ENCODE measurements around the gene MRPS34.

MRPS34 gene

GRCh38 chr16:1771188-1771863, 1.6 kb downstream of the MRPS34 start, which contains the start of gene NME3:
Gene NME3, minus strand, starts transcription at chr16:1771543. Its CDS starts 9 bp downstream, at chr16:1771534.
- peak; percentile 52 to 56 for DNase-seq (ENCODE audit: low read depth in 2 of 2, low spot score in 1 of 2)

- no peak for DNase-seq (ENCODE audit: low read depth in 2 of 2, low spot score in 1 of 2)
These were observed 2.4 kb downstream of the MRPS34 start for GRCh38 chr16:1770328-1771187.

- no peak for DNase-seq (ENCODE audit: low read depth in 2 of 2, low spot score in 1 of 2)
These were observed 3.3 kb downstream of the MRPS34 start for GRCh38 chr16:1769402-1770300.

GRCh38 chr16:1768767-1769401, 4.0 kb downstream of the MRPS34 start:
- no peak for DNase-seq (ENCODE audit: low read depth in 2 of 2, low spot score in 1 of 2)

DNA sequence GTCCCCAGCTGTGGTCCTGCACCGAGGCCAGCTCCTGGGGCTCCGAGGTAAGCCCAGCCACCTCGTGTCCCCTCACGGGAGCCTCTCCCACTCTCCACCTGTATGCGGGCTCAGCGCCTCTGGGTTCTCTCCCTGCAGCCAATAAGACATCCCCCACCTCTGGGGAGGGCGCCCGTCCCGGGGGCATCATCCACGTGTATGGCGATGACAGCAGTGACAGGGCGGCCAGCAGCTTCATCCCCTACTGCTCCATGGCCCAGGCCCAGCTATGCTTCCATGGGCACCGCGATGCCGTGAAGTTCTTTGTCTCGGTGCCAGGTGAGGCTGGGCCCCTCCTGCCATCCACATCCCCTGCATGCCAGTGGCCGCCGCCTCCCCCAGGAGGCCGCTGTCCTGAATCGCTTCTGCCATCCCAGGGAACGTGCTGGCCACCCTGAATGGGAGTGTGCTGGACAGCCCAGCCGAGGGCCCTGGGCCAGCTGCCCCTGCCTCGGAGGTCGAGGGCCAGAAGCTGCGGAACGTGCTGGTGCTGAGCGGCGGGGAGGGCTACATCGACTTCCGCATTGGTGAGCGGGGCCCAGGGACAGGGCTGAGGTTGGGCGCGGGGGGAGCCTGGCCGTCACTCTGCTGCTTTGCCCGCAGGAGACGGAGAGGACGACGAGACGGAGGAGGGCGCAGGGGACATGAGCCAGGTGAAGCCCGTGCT, 4.7 kb downstream of the MRPS34 start:
- DNase-seq (ENCODE audit: low read depth in 2 of 2, low spot score in 1 of 2) = no peak

GRCh38 chr16:1767116-1767994, 5.6 kb downstream of the MRPS34 start:
- DNase-seq (ENCODE audit: low read depth in 2 of 2, low spot score in 1 of 2) = no peak

GRCh38 chr16:1766701-1767100, 6.2 kb downstream of the MRPS34 start:
- no peak for DNase-seq (ENCODE audit: low read depth in 2 of 2, low spot score in 1 of 2)

GRCh38 chr16:1766231-1766630, 6.7 kb downstream of the MRPS34 start:
- DNase-seq (ENCODE audit: low read depth in 2 of 2, low spot score in 1 of 2) = no peak

DNA sequence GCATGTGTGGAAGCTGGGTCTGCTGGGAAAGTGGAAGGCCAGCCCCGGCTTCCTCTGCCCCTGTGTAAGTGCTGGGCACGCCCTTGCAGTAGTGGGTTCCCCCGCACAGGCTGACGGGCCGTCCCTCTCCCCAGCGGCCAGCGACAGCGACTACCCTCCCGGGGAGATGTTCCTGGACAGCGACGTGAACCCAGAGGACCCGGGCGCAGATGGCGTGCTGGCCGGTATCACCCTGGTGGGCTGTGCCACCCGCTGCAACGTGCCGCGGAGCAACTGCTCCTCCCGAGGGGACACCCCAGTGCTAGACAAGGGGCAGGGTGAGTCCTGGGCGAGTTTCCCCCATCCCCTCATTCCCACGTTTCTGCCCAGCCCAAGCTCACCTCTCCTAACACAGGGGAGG, 7.1 kb downstream of the MRPS34 start:
- DNase-seq (ENCODE audit: low read depth in 2 of 2, low spot score in 1 of 2) = no peak

GRCh38 chr16:1764971-1765370, 8.0 kb downstream of the MRPS34 start:
- DNase-seq (ENCODE audit: low read depth in 2 of 2, low spot score in 1 of 2) = no peak

DNA sequence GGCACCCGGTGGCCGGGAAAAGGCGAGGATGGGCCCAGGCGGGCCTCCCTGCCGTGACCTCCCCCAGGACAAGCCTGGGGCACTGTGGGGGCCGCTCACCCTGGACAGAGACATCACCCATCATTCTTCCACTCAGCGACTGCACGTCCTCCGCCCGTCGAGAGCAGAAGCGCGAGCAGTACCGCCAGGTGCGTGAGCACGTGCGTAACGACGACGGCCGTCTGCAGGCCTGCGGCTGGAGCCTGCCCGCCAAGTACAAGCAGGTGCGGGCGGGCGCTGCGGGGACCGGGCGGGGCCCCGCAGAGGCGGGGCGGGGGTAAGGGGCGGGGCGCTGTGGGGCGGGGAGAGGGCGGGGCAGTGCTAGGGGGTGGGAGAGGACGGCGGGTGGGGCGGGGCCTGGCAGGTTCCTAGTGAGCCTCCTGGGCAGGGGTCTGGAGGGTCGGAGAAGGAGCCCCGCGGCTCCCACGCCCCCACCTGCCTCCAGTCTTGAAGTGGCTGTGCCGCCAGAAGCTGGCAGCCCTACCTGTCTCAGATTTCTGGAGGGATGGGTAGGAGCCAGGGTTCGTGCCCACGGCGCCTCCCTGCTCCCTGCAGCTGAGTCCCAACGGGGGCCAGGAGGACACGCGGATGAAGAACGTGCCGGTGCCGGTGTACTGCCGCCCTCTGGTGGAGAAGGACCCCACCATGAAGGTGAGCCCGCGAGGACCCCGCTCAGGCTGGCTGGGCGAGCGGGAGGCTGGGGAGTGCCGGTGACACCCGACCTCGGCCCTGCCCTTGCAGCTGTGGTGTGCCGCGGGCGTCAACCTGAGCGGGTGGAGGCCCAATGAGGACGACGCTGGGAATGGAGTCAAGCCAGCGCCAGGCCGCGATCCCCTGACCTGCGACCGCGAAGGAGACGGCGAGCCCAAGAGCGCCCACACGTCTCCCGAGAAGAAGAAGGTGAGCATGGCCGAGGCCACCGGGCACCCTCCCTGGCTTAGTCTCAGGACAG, 9.1 kb downstream of the MRPS34 start:
- no peak for DNase-seq (ENCODE audit: low read depth in 2 of 2, low spot score in 1 of 2)

- DNase-seq (ENCODE audit: low read depth in 2 of 2, low spot score in 1 of 2) = no peak
These were observed 9.9 kb downstream of the MRPS34 start for GRCh38 chr16:1762879-1763520.

- no peak for DNase-seq (ENCODE audit: low read depth in 2 of 2, low spot score in 1 of 2)
These were observed 10.6 kb downstream of the MRPS34 start for GRCh38 chr16:1762196-1762878.

GRCh38 chr16:1761751-1762150, 11.2 kb downstream of the MRPS34 start:
- DNase-seq (ENCODE audit: low read depth in 2 of 2, low spot score in 1 of 2) = no peak

DNA sequence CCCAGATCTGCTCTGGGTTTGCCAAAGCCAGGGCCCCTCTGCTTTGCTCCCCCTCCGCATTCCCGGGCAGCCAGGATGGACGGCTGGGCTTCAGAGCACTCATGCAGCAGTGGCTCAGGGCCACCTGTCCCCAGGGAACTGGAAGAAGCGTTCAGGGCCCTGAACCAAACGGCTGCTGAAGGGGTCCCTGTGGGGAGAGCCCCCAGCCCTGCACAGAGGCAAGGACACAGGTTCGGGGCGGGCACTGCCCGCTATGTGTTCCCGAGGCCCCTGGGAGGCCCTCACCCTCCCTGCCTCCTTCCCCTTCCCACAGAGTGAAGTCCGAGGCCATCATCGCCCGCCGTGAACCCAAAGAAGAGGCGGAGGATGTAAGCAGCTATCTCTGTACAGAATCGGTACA, 12.0 kb downstream of the MRPS34 start:
- DNase-seq (ENCODE audit: low read depth in 2 of 2, low spot score in 1 of 2) = no peak

GRCh38 chr16:1759511-1759910, 13.4 kb downstream of the MRPS34 start:
- DNase-seq (ENCODE audit: low read depth in 2 of 2, low spot score in 1 of 2) = no peak

GRCh38 chr16:1758923-1759322, 14.0 kb downstream of the MRPS34 start:
- no peak for DNase-seq (ENCODE audit: low read depth in 2 of 2, low spot score in 1 of 2)
